GM19328 (cell line): ENCODE results near the gene NAPA.

ENCODE experiments used
- ATAC-seq: cut with Tn5 transposase; IDR thresholded peaks from one replicate; pipeline ENCODE4 v1.9.1; 2021; ENCODE audit warnings: mild to moderate bottlenecking, moderate library complexity; ENCODE audit not compliant: unreplicated experiment

Gene NAPA

GRCh38 chr19:47503130-47503825 is 11.6 kb downstream of the NAPA start:
- ATAC-seq = no peak

GRCh38 chr19:47499863-47500830 is 14.7 kb downstream of the NAPA start:
- ATAC-seq = no peak

- no peak for ATAC-seq
These were observed 15.5 kb downstream of the NAPA start for GRCh38 chr19:47499371-47499770.

- no peak for ATAC-seq
These were observed 16.3 kb downstream of the NAPA start for GRCh38 chr19:47498561-47498960.

- ATAC-seq = no peak
These were observed 16.9 kb downstream of the NAPA start for GRCh38 chr19:47497821-47498520.

GRCh38 chr19:47497050-47497766 is 17.7 kb downstream of the NAPA start:
- ATAC-seq = no peak

GRCh38 chr19:47495478-47496372 is 19.1 kb downstream of the NAPA start:
- no peak for ATAC-seq

- ATAC-seq = no peak
These were observed 20.1 kb downstream of the NAPA start for GRCh38 chr19:47494729-47495128.

- ATAC-seq = no peak
These were observed 20.7 kb downstream of the NAPA start for GRCh38 chr19:47494211-47494547.

GRCh38 chr19:47493378-47494210 is 21.3 kb downstream of the NAPA start:
- no peak for ATAC-seq

GRCh38 chr19:47492571-47493377 is 22.1 kb downstream of the NAPA start:
- no peak for ATAC-seq

GRCh38 chr19:47492137-47492533 is 22.7 kb downstream of the NAPA start:
- no peak for ATAC-seq

GRCh38 chr19:47491358-47492136 is 23.3 kb downstream of the NAPA start:
- ATAC-seq = no peak

- ATAC-seq = no peak
These were observed 24.0 kb downstream of the NAPA start for GRCh38 chr19:47490847-47491246.

GRCh38 chr19:47490031-47490430 is 24.8 kb downstream of the NAPA start:
- no peak for ATAC-seq

- ATAC-seq = no peak
These were observed 25.6 kb downstream of the NAPA start for GRCh38 chr19:47489072-47489914.
